GM19395 (cell line): ENCODE measurements around the gene AHI1.

ENCODE experiments used
- ATAC-seq: cut with Tn5 transposase; IDR thresholded peaks from one replicate; pipeline ENCODE4 v1.9.1; 2021; ENCODE audit warnings: mild to moderate bottlenecking, moderate library complexity; ENCODE audit not compliant: unreplicated experiment

AHI1 gene

GRCh38 chr6:135304883-135305282 is 192.7 kb downstream of the AHI1 start:
- no peak for ATAC-seq

- no peak for ATAC-seq
Observed at GRCh38 chr6:135301304-135301703, 196.2 kb downstream of the AHI1 start.

DNA sequence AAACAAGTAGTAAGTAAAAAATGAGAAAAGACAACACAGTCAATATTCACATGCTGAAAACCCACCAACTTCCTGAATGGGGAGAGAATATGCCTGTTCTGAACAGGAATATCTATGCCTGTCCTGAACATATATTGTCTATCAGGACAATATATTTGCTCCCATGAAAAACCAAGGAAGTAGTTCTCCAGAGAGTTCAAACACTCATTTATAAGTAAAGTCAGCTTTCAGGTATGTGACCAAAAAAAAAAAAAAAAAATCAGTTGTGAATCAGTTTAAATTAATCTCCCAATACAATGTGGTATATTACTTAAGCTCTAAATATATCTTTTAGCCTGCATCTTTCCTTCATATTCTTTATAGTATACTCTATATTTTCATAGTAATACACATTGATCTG is 197.0 kb downstream of the AHI1 start:
- no peak for ATAC-seq

GRCh38 chr6:135299256-135299655 is 198.3 kb downstream of the AHI1 start:
- no peak for ATAC-seq

DNA sequence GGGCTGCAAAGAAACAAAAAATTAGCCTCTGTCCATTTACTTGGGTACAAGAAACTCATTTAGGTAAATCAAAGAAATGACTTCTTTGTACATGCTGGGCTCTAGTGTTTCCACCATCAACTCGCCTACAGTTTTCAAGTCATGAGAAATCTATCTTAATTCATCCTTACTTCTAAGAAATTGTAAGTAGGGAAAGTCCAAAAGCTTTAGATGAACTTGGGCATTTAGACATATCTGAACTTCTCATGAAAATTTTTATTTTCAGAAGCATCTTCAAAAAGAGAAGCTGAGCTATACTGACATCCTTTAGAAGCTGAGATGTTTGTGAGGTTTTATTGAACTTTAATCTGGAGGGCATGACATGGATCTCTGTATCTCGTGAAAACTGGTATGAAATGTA is 199.1 kb downstream of the AHI1 start:
- no peak for ATAC-seq

GRCh38 chr6:135296715-135297114 is 200.8 kb downstream of the AHI1 start:
- ATAC-seq, result no peak

- ATAC-seq, result no peak
Observed at GRCh38 chr6:135295085-135295484, 202.5 kb downstream of the AHI1 start.

GRCh38 chr6:135291288-135292076 is 206.1 kb downstream of the AHI1 start:
- ATAC-seq, result no peak

DNA sequence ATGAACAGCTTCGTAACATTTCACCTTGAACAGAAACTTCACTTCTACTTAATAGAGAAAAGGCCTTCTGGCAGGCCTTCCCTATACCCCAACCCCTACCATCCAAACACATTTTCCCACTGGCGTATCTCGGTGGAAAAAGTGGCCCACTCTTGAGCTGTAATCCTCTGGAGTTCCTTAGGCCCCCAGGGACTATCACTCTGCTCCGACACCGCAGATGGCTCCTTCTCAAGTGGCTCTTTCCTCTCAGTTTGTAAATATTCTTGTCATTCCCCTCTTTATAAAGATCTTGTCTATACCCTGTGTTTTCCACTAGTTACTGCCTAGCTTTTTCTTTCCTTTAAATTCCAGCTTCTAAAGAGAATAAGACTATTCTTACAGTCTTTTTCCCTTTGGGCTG is 207.7 kb downstream of the AHI1 start:
- no peak for ATAC-seq

GRCh38 chr6:135286962-135287538 is 210.5 kb downstream of the AHI1 start:
- no peak for ATAC-seq

GRCh38 chr6:135285165-135285564 is 212.4 kb downstream of the AHI1 start:
- no peak for ATAC-seq

DNA sequence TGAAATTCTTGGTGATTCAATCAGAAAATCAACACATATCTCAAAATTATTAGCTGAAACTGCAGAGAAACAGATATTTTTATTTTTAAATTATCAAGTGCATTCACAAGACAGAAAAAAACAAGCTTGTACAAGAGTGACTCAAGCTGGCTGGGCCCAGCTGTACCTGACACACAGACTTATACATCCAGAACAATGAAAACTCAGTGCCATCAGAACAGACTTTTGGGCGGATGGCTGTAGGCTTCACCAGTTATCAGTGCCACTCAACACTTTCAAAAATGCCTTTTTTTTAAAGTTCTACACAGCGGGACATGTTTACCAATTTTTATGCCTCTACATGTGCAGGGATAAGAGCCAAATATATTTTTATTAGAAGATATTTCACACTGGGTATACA is 213.6 kb downstream of the AHI1 start:
- ATAC-seq, result no peak

DNA sequence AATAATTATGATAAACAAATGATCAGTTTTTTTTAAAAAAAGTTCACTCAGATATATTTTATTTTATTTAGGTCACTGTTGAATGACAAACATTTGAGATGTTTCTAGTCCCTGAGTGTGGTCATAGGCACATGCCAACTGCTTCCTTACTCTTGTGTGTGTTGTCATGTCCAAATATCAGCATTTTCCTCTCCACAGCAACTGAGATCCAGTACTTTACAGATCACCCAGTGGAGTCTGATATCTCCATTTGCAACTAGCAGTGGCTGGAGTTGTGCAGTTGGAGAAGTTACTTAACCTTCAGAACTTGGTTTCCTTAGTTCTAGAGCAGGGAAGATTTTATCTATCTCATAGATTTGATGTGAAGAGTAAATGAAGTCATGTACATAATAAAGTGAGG is 215.1 kb downstream of the AHI1 start:
- no peak for ATAC-seq

GRCh38 chr6:135281964-135282363 is 215.6 kb downstream of the AHI1 start:
- no peak for ATAC-seq

DNA sequence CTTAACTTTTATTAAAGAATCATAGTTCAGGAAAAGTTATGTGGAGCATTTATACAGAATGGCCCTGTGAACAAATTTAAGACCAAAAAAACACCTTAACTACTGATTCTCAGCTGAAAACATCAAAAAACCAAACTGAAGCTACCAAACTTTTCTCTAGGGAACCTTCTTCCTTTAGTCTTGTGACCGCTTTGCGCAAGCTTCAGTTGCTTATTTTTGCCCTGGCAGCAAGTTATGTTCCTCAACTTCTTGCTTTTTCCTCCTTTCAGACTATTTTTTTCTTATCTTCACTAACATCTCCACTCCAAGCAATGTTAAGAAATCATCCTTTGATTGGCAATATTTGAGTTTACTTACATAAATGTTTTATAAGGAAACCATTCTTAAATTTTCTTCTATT is 216.3 kb downstream of the AHI1 start:
- ATAC-seq, result no peak

GRCh38 chr6:135280375-135281136 is 217.0 kb downstream of the AHI1 start:
- ATAC-seq, result no peak

GRCh38 chr6:135277422-135277821 is 220.1 kb downstream of the AHI1 start:
- no peak for ATAC-seq

DNA sequence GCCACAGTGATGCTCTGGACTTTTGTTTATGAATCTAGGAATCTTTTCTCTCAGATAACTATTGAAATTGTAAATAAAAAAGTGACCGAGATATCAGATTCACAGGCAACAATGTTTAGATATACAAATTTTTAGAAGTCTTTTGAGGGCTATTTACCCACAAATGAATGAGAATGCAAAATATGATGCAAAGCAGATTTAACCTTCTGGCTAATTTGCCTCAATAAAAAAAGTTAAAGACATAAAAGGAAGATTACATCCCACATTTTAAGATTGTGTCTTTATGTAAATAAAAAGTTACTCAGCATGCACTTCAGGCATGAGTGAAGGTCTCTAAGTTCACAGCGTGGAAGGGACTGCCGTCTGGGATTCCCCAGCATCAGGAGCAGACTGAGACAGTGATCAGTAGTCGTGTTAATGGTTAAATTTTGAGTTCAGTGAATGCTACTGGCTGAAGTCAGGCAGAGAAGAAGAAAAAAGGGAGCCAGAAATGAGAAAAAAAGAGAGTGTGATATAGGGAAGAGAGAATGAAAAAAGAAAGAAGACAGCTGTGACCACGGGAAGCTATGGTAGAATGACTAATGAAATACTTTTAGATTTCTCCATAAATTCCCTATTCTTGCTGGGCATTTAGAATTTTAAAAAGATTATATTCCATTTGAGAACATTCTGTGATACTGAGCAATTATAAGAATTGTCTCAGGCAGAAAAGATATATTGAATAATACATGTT is 222.8 kb downstream of the AHI1 start:
- ATAC-seq, result peak; percentile 68

GRCh38 chr6:135271626-135272025 is 225.9 kb downstream of the AHI1 start:
- ATAC-seq, result no peak

- no peak for ATAC-seq
Observed at GRCh38 chr6:135270676-135271536, 226.6 kb downstream of the AHI1 start.
